NB4 (cell line): ENCODE measurements around the gene ARHGAP18.

Source experiments
- POLR2A ChIP-seq: IDR thresholded peaks from 2 replicates; pipeline ENCODE4 v1.6.1; 2011; ENCODE audit warnings: mild to moderate bottlenecking; ENCODE audit not compliant: insufficient read length; ENCODE audit errors: extremely low read depth
- TF ChIP-seq, protein P1 (sequence below): IDR thresholded peaks from one replicate; pipeline ENCODE4 v1.5.1; 2012; ENCODE audit warnings: low read depth, low read length
- TF ChIP-seq, protein P2 (sequence below): IDR thresholded peaks from 2 replicates; pipeline ENCODE4 v1.6.1; 2011; ENCODE audit warnings: low read depth, low read length

DNA sequence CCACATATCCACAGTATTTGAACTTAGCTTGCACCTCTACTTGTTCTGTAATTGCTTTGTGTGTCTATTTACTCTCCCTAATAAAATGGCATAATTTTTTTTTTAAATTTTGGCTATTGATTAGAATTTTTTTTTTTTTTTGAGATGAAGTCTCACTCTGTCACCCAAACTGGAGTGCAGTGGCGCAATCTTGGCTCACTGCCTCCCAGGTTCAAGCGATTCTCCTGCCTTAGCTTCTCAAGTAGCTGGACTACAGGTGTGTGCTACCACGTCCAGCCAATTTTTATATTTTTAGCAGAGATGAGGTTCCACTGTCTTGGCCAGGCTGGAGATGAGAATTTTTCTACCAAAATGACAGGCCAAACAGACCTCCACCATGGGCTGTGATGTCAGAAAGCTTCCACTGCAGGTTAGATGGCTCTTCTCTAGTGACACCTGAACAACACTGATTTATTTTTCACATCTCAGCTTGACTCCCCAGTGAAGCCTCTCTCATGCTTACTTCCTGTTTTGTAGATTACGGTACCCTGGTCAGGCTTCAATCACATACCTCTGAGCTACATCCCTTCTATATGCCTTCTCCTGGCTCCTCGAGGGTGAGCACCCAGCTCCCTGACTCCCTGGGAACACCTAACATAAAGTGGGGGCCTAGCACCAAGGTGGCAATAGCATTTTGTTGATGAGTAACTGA, 112.8 kb downstream of the ARHGAP18 start:
- TF ChIP-seq, protein P1, sequence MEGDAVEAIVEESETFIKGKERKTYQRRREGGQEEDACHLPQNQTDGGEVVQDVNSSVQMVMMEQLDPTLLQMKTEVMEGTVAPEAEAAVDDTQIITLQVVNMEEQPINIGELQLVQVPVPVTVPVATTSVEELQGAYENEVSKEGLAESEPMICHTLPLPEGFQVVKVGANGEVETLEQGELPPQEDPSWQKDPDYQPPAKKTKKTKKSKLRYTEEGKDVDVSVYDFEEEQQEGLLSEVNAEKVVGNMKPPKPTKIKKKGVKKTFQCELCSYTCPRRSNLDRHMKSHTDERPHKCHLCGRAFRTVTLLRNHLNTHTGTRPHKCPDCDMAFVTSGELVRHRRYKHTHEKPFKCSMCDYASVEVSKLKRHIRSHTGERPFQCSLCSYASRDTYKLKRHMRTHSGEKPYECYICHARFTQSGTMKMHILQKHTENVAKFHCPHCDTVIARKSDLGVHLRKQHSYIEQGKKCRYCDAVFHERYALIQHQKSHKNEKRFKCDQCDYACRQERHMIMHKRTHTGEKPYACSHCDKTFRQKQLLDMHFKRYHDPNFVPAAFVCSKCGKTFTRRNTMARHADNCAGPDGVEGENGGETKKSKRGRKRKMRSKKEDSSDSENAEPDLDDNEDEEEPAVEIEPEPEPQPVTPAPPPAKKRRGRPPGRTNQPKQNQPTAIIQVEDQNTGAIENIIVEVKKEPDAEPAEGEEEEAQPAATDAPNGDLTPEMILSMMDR = no peak
- no peak for TF ChIP-seq POLR2A
- TF ChIP-seq, protein P2, sequence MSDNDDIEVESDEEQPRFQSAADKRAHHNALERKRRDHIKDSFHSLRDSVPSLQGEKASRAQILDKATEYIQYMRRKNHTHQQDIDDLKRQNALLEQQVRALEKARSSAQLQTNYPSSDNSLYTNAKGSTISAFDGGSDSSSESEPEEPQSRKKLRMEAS = no peak
